Activated gamma-delta T cell (primary cell): Measurements from ENCODE around the gene FANCD2.
"Not testable (repeated sequence)": the region's sequence is repeated elsewhere in the genome, so short reads cannot be mapped to it uniquely, and the experiment has no call there.

Experiments
- DNase-seq: peaks from one replicate; lab custom pipeline; 2025; lab: John Stamatoyannopoulos, UW
- total RNA-seq, 2 donors: gene quantifications; one replicate each; lab custom pipeline; 2026; lab: John Stamatoyannopoulos, UW

The FANCD2 gene
- 45.5 to 47.4 reads per million in 2 donors for total RNA-seq

GRCh38 chr3:10026084-10026890 is at the start of gene FANCD2:
TSS of gene FANCD2 (plus strand) at chr3:10026437. CDS start at chr3:10028658, 2,221 bp downstream.
- peak; percentile 86 for DNase-seq

DNA sequence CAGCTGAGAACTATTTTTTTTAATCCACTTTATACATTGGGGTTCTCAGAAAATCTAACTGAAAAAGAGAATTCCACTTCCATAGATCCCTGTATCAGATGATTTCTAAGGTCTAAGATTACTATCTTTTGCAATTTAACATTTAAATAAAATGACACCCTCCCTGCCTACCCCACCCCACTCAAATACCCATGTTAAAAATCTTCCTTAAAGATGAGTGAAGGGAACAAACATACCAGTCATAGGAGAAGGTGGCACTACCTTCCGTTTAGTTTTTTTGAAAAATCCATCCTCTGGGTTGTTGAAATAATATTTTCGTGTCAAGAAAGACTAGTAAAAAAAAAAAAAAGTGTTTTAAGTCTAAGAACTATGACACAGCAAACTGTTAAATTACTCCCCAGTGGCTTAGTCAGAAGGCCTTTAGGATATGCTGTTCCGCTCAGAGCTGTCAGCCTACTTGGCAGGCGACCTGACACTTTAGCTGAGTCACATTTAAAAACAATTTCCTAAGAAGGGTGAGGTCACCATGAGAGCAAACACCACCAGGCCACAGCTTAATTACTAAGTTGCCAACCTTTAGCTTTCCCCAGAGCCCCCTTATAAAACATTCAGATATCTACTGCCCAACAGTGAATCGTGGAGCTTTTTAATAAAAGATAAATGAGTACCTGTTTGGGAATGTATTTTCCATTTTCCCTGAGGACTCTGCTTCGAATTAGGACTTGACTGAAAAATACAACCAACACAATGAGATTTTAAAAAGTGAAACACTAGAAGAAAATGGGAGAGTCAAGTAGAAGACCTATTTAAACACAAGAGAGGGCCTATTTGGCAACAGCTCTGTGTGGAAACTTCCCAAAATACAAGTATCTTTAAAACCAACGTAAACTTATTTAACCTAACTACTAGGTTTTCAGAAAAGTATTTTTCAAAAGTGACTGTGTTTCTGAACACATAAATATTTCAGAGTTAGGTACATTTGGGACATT is 49.2 kb upstream of the FANCD2 start:
- no peak for DNase-seq

DNA sequence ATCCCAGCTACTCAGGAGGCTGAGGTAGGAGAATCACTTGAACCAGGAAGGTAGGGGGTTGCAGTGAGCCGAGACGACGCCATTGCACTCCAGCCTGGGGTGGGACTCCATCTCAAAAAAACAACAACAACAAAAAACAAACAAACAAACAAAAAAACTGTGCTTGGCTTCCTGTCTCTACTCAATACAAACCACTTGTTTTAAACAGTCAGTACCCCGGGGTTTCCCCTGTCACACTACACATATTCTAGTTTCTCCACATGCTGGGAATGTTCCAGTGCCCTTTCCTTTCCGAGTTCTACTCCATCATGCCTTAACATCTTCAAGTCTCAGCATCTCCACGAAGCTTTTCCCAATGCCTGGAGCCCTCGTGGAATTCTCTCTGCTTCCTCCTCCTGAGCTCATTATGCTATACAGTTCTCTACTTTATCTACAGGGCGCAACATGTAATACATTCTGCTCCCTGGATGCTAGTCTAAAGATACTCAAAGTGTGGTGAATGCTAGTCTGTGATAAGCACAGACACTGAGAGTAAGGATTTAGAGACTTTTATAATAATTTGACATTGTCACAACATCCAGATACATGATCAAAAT is 47.4 kb upstream of the FANCD2 start:
- DNase-seq, result no peak

DNA sequence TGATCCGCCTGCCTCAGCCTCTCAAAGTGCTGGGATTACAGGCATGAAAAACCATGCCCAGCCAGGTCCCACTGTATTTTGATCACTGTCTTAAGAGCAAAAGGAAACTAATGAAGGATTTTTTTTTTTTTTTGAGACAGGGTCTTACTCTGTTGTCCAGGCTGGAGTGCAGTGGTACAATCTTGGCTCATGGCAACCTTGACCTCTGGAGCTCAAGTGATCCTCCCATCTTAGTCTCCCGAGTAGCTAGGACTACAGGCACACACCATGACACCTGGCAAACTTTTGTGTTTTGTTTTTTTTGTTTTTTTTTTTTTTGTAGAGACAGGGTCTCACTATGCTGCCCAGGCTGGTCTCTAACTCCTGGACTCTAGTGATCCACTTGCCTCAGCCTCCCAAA is 46.0 kb upstream of the FANCD2 start:
- no peak for DNase-seq

DNA sequence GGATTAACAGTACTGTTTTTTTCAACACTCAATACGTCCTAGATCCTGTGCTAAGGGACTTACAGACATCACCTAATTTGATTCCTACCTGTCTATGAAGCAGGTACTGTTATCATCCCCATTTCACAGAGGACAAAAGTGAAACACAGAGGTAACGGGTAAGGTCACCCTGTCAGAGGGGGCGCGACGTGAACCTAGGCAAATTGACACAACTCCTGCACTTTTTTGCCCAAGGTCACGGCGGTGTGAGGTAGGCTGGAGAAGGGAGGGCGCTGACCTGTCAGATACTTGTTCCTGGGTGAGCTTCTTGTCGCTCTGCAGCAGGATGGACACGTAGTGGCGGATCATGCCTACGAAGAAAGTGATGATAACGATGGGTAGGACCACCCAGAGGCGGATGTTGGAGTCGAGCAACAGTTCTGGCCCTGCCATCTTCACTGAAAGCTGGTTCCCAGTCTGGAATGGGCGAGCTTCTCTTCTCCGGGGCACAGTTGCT is 40.0 kb upstream of the FANCD2 start:
- no peak for DNase-seq

- no peak for DNase-seq
These were observed 32.0 kb upstream of the FANCD2 start for GRCh38 chr3:9994086-9994844.

DNA sequence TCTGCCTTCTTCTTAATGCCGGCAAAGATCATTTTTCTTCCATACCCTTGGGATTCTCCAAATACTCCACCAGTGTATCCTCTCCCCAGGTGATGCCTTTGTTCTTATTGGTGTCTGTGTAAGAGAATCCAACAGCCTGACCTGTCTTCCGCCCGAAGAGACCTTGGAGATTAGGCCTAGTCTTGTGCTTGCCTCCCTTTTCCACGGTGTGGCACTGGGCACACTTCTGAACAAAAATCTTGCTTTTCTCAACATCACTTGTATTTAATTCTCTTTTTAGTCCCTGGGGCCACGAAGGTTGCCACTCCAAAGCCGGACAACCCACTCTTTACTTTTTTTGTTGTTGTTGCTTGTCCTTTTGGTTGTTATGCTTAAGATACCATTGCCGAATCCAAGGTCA is 25.6 kb upstream of the FANCD2 start:
- no peak for DNase-seq

GRCh38 chr3:10002951-10003350 is 23.3 kb upstream of the FANCD2 start:
- no peak for DNase-seq

DNA sequence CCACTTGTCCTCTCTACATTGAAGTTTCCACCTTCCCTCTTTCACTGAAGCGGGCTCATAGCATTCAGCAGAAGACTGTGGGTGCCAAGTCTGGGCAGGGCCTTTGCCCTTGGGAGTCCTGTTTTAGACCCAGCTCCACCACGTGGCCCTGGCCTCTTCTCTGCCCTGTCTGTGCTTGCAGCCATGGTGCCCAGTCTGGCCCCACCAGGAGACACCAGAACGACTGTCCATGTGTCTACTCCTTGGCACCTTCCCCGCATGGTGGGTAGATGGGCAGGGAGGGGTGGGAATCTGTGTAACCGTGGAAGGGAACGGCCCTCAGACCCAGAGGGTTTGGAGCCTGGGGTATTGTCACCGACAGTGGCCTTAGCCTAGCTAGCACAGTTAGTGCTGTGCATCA is 21.7 kb upstream of the FANCD2 start:
- DNase-seq, result no peak

GRCh38 chr3:10004960-10005564 is 21.2 kb upstream of the FANCD2 start:
- DNase-seq, result no peak

DNA sequence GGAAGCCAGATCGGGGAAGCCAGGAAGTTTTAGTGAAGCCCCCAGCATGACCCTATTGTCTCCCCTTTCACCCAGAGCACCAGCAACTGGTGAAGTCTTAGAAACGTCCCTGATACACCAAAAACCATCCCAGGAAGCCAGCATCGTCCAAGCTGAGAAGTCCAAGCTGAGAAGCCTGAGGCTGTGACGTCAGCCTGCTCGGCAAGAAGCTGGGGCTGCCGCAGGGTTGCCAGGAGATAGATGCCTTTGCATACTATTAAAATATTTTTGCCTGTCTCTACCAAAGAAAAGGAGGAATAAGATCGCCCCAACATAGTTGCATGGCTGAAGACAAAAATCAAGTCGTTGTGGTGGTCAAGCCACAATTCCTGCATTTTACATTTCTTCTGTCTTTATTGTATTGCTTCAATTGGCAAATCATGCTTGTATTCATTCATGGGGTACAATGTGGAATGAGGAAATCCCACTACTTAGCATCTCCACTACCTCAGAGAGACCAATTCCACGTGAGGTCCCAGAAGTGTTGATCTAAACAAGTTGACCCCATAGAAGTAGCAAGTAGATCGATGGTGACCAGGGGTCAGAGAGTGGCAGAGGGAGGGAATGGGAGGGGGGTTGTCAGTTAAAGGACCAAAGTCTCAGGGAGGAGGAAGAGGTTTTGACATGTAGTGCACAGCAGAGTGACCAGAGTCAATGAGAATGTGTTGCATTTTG is 20.0 kb upstream of the FANCD2 start:
- DNase-seq, result no peak

DNA sequence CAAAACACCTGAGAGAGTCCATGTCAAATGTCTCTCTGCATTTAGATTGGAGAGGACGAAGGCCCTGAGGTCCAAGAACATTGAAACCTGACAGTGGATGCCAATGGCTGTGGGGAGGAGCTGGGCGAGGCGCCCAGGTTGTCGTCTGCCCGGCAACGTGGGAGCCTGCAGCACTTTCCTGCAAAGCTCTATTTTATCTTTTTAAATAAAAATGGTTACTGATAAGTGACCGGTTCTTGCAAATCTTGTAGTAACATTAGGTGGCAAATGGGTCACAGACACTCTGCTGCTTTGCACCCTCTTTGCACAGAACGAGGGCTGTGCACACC is 19.5 kb upstream of the FANCD2 start:
- DNase-seq, result no peak

DNA sequence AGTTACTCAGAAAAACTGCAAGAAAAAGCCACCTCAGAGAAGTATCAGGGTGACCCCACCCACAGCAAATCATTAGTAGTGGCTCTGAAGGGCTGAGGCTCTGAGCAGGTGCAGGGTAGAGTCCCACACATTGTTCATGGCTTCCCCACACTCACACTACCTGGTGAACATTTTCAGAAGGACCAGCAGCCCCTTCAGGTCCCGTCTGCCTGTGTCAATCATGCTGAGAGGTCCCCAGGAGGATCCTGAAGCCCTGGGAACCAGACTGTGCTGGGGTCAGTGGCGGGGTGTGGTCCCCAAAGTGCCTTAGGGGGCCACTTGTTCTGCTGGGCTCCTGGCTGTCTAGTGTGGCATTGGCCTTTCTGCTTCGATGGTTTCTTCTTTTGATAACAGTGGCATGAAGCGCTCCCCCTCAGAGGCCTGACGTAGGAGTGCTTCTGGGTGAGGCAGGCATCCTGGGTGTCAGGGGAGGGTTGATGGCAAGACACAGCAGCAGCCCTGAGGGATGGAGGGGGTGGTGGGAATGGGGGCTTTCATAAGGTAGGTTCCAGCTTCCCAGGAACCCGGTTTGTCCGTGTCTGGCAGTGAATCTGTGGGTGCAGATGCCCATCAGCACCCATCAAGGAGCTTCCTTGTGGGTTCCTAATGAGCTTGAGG is 19.0 kb upstream of the FANCD2 start:
- DNase-seq, result no peak

DNA sequence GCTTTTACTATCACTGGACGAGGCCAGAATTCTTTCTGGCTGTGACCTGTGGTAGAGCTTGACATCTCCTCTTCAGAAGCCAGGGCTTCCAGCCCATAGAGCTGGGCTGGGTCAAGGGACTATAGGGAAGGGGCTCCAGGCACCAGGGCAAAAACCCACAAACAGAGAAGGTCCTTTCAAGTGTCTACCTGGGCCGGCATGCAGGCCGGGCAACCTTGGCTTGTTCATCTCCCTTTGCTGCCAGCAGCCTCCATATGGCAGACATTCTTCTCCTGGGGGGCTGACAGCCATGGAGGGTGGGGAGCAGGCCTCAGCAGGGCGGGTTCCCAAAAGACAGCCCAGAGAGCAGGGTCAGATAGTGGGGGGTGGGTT is 18.0 kb upstream of the FANCD2 start:
- not testable (repeated sequence) for DNase-seq

GRCh38 chr3:10008588-10009344 is 17.5 kb upstream of the FANCD2 start:
- peak; percentile 62 for DNase-seq

GRCh38 chr3:10010421-10010877 is 15.8 kb upstream of the FANCD2 start:
- no peak for DNase-seq

DNA sequence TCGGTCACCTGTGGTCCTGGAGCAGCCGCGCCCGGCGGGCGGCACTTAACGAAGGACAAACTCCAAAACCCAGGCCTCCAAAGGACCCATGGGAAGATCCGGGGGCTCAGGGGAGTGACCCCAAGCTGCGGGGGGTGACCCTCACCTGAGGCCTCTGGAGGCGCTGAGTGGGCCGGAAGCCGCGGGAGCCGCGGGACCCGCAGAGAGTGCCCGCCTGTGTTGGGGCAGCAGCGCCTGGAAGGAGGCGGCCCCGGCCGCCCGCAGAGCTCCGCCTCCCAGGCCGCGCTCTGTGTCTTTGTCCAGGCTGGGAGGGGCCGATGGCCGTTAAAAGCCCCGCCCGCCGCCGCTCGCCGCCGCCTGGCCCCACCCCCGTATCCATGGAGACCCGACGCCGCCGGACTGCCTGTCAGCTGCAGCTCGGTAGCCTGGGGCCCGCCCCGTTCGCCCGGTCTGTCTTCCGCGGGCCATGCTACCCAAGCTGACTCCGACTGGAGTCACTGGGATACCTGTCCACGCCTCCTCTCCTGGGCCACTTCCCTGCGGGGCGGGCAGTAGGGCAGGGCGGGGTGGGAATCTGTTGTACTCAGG is 15.3 kb upstream of the FANCD2 start:
- DNase-seq, result peak; percentile 77

DNA sequence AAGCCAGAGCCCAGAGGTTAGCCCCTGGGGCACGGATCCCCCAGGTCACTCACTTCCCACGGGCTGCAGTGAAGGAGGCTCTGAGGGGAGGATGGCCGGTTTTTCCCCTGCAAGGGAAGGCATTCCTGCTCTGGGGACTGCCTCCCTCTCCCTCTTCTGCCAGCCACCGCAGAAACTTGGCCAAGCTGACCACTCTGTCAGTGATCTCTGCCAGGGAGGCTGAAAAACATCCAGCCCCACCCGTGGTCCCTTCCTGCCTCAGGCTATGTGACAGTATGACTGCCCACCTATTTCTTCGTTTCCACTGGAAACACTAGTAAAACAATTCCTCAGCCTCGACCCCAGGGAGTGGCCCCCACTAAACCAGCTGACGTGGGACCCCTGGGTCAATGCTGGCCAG is 14.6 kb upstream of the FANCD2 start:
- no peak for DNase-seq

- DNase-seq, result no peak
These were observed 14.1 kb upstream of the FANCD2 start for GRCh38 chr3:10012106-10012505.
